WERI-Rb-1 (cell line): ENCODE data around the gene IFT88.
A peak's percentile ranks its signal among the peaks of the same experiment; 100 is the strongest.

Source experiments
- DNase-seq: peaks from one replicate; pipeline ENCODE4 v3.0.0-alpha.2; 2020
- H3K27ac ChIP-seq: fragments of 250-450 bp; sonication (Bioruptor Pico); 2 replicates; pipeline ENCODE4 v1.5.1; 2020; ENCODE audit warnings: mild to moderate bottlenecking, moderate library complexity
- H3K27me3 ChIP-seq: fragments of 250-450 bp; sonication (Bioruptor Pico); 2 replicates; pipeline ENCODE4 v1.5.1; 2021; ENCODE audit warnings: mild to moderate bottlenecking, low read depth, moderate library complexity; ENCODE audit not compliant: insufficient read depth, severe bottlenecking
- H3K36me3 ChIP-seq: fragments of 250-450 bp; sonication (Bioruptor Pico); 2 replicates; pipeline ENCODE4 v1.5.1; 2020; ENCODE audit warnings: mild to moderate bottlenecking, moderate library complexity
- H3K4me3 ChIP-seq: 2 replicates; pipeline ENCODE4 v1.5.1; 2011; ENCODE audit warnings: low read depth, mild to moderate bottlenecking, control low read depth, low read length
- H3K9me3 ChIP-seq: fragments of 250-450 bp; sonication (Bioruptor Pico); 2 replicates; pipeline ENCODE4 v1.5.1; 2021; ENCODE audit warnings: mild to moderate bottlenecking, moderate library complexity; ENCODE audit not compliant: severe bottlenecking
- TF ChIP-seq, protein P1 (sequence below): IDR thresholded peaks from 2 replicates; pipeline ENCODE4 v1.5.1; 2011; ENCODE audit warnings: low read depth, mild to moderate bottlenecking, control low read depth, inconsistent platforms, low read length

Gene IFT88

DNA sequence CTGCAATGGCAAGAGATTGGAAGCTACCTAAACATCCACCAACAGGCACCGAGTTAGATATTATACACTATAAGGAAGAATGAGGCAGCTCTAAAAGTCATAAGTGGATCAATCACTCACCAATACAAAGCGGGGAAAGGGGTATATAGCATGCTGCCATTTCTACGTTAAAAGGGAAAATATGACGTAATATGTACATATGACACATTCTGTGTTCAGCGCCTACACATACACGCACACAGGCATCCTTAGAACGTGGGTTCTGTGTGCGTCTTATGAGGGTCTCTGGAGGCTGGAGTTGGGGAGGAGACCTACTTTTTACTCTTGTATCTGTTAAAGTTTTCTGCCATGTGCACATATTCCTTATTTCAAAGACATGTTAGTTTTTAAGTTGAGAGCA, 142.4 kb downstream of the IFT88 start:
- H3K27ac ChIP-seq = no peak overlapping the region
- no peaks in the 10 kb centered on the region for H3K9me3 ChIP-seq
- TF ChIP-seq, protein P1, sequence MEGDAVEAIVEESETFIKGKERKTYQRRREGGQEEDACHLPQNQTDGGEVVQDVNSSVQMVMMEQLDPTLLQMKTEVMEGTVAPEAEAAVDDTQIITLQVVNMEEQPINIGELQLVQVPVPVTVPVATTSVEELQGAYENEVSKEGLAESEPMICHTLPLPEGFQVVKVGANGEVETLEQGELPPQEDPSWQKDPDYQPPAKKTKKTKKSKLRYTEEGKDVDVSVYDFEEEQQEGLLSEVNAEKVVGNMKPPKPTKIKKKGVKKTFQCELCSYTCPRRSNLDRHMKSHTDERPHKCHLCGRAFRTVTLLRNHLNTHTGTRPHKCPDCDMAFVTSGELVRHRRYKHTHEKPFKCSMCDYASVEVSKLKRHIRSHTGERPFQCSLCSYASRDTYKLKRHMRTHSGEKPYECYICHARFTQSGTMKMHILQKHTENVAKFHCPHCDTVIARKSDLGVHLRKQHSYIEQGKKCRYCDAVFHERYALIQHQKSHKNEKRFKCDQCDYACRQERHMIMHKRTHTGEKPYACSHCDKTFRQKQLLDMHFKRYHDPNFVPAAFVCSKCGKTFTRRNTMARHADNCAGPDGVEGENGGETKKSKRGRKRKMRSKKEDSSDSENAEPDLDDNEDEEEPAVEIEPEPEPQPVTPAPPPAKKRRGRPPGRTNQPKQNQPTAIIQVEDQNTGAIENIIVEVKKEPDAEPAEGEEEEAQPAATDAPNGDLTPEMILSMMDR = no peak
- H3K4me3 ChIP-seq = no peak overlapping the region
- H3K27me3 ChIP-seq = no peaks in the 10 kb centered on the region
- no peak for DNase-seq
- H3K36me3 ChIP-seq = no peaks in the 10 kb centered on the region

DNA sequence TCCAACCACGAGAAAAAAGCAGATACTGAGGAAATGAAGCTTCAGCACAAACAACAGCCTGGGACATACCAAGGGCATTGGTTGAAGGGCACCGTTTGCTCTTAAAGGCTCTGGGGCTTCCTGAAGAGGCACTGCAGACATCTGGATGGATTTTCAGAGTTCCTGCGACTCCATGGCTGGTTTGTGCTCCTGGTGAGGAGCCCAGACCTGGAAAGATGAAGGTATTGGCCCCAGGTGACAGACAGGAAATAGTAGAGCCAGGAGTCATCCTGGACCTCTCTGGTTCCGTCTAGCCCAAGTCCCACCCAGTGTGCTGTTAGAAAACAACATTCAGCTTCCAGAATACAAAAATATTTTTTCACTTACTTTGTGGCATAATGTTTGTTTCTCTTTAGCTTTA, 142.8 kb downstream of the IFT88 start:
- H3K9me3 ChIP-seq = no peaks in the 10 kb centered on the region
- no peaks in the 10 kb centered on the region for H3K27me3 ChIP-seq
- TF ChIP-seq, protein P1 = no peak
- H3K36me3 ChIP-seq = no peaks in the 10 kb centered on the region
- DNase-seq = no peak
- no peak overlapping the region for H3K27ac ChIP-seq
- no peak overlapping the region for H3K4me3 ChIP-seq

DNA sequence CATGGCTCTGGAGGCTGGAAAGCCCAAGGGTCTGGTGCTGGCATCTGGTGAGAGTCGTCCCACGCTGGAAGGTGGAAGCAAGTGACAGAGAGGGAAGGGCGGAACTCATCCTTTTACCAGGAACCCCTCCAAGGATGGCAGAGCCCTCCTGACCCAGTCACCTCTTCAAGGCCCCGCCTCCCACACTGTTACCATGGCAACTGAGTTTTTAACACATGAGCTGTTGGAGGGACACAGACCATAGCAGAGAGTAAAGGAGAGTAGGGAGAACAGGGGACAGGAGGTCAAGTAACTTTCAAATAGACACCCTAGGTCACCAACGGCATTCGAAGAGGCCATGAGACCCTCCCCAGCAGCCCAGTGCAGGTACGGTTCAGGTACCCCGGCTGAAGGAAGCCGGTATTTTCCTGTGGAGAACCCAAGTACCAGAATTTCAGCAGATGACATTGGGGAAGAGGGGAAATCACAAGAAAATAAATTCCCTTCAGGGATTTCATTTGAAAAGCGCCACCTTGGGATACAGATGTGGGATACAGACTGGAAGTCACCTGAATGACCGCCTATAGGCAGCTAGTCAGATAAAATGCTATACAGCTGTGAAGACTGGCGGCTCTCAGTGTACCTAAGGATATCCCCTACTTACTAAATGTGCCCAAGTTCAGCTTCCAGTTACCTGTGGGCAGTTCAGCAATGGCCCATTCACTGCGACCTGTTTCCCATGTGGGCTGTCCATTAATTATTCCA, 144.5 kb downstream of the IFT88 start:
- Histone ChIP-seq H3K9me3 (no peaks in the 10 kb centered on the region), H3K27ac (no peak overlapping the region), H3K4me3 (no peak overlapping the region), H3K36me3 (no peaks in the 10 kb centered on the region), H3K27me3 (no peaks in the 10 kb centered on the region)
- TF ChIP-seq, protein P1 = 0 out of 2 replicates have a peak, but pooled peaks have one; percentile 18
- no peak for DNase-seq

DNA sequence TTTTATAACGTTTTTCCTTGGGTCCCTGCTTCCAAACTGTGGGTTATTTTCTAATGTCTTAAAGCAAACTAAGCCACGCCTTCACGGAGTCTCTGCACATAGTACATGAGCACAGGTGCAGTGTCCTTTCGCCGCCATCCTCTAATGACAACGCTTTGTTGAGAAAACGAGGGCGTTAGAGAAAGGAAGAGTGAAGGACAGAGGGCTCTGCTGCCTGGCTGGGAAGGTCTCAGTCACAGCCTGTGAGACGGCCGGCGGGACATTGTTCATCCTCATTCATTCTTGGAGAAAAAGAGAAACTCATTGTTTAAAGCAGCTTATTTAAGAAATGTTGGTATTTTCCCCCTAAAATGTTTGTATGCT, 146.0 kb downstream of the IFT88 start:
- Histone ChIP-seq H3K36me3 (no peaks in the 10 kb centered on the region), H3K9me3 (no peaks in the 10 kb centered on the region), H3K27me3 (no peaks in the 10 kb centered on the region), H3K4me3 (no peak overlapping the region), H3K27ac (no peak overlapping the region)
- DNase-seq = no peak
- TF ChIP-seq, protein P1 = no peak

DNA sequence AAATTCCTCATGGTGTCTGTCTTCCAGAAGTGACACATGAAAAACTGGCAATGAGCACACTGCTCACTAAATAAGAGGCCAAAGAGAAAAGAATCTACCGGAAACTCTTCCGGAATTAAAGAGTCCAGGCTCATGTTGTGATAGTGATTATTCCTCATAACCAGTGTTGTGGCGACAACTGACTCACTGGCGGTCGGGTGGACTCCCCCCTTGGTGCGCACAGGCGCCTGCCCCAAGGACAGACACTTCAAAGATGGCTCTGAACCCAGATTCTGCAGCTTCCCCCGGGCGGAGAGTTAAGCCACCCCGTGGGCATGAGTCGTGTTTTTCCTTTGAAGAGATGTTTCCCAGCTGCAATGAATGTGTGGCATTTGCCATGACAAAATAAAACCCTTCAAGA, 146.8 kb downstream of the IFT88 start:
- Histone ChIP-seq H3K36me3 (no peaks in the 10 kb centered on the region), H3K27me3 (no peaks in the 10 kb centered on the region), H3K4me3 (no peak overlapping the region), H3K9me3 (peaks cover 2% of the 10 kb centered on the region), H3K27ac (no peak overlapping the region)
- DNase-seq = no peak
- TF ChIP-seq, protein P1 = no peak

DNA sequence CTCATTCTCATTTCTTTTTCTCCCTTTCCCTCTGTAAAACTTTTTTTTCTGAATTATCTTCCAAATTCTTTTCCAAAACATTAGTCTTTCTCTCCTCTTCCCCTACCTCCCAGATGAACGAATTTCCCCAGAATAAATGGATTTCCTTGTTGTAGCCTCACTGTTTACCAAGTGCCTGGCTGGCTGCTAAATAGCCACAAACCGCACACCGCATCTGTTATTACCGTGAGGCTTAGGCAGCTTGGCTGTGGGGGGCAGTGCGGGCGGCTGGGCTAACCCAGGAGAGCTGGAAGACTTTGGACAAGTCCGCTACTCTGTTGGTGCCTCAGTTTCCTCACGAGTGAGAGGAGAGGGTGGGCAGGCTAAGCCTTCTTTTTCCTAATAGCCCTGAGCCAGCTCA, 147.2 kb downstream of the IFT88 start:
- DNase-seq = no peak
- TF ChIP-seq, protein P1 = no peak
- no peaks in the 10 kb centered on the region for H3K36me3 ChIP-seq
- H3K4me3 ChIP-seq = no peak overlapping the region
- H3K9me3 ChIP-seq = peaks cover 2% of the 10 kb centered on the region
- H3K27ac ChIP-seq = no peak overlapping the region
- H3K27me3 ChIP-seq = no peaks in the 10 kb centered on the region
